ENCODE results near the gene CKS1B. TPM values are rescaled to one million over a fixed set of nuclear protein-coding genes. Genes with fewer than 3 reads are reported as not detected.

CKS1B gene
- total RNA-seq, 1 donor from 2014 or later = 18.5 TPM

DNA sequence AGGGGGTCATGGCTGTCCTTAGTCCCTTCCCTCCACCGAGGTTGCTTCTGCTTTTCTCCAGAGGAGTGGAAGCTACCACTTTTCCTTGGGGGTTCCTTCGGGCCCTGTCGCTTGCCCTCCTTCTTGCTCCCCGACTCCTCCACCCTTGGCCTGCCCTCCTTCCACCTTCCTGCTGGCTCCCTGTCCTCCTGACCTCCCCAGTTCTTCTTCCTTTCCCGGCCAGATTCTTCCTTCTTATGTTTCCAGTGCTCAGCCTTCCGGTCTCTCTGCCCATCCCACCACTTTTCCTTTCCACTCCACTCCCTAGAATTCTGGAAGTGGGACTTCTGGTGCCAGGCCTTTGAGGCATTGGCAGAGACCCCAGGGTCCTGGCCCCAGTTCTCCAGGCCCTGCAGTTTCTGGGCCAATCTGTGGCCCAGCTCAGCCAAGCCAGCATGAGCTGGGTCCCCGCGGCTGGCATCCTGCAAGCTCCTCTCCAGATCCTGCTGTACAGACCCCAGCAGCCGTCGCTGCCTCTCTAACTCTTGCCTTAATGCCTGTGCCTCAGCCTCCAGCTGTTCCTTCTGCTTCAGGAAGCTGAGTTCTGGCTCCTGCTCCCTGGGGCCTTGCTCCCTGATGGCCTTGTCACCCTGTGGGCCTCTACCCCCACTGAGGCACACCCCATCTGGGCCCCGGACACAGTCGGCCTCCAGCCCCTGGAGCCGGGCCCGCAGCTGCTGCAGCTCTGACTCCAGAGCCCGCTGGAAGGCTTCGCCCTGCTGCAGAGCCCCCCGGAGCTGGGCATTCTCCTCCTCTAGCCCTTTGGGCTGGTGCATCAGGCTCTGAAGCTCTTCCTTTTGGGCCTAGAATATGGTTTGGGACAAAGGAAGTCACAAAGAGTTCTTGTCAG, 28.3 kb upstream of the CKS1B start:
- no peak for DNase-seq (ENCODE audit: low spot score)

DNA sequence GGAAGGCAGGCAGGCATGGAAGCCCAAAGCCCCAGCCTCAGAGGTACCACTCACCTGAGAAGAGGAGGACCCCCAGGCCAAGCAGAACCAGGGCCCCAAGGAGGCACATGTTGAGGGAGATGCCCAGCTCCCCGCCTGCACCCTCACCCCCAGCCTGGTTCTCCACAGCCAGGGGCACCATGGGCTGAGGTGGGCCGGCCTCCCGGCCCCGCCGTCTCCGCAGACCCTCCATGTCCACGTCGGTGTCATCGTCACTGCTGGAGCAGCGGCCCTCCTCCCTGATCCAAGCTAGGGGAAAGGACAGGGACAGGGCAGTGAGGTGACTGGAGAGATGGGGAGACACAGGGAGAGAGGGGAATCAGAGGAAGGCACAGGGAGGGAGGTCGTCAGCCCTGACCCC, 26.4 kb upstream of the CKS1B start:
- DNase-seq (ENCODE audit: low spot score) = no peak

DNA sequence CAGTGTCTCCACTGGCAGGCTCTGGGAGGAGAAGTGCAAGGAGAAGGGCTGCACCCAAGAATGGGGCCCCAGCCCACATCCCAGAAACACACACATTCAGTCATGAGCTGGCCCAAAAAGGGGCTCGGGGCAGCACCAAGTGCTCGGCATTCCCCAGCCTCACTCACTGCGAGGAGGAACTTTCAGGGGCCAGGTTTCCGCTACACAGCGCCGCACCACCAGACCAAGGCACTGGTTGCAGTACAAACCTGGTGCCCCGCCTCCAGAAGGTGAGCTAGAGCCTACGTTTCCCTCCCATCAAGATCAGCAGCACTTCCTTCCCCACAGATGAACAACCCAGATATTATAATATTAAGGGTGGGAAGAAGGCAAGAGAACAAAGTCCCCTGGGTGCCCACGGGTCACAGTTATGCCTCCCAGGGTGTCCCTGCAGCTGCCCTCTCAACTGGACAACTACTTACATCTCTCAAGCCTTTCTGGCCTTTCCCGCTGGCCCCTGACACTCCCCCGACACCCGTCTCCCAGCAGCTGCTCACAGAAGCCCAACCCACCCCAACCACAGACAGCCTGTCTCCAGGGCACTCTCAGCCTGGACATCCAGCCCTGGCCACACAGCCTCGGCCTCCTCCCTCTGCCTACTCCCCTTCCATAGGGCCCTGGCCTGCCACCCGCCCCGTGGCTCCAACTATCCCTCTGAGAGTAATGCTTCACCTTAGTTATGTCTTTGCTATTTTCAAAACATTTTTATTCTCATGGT, 22.4 kb upstream of the CKS1B start:
- no peak for DNase-seq (ENCODE audit: low spot score)

- no peak for DNase-seq (ENCODE audit: low spot score)
Observed at GRCh38 chr1:154952664-154953063, 21.8 kb upstream of the CKS1B start.

DNA sequence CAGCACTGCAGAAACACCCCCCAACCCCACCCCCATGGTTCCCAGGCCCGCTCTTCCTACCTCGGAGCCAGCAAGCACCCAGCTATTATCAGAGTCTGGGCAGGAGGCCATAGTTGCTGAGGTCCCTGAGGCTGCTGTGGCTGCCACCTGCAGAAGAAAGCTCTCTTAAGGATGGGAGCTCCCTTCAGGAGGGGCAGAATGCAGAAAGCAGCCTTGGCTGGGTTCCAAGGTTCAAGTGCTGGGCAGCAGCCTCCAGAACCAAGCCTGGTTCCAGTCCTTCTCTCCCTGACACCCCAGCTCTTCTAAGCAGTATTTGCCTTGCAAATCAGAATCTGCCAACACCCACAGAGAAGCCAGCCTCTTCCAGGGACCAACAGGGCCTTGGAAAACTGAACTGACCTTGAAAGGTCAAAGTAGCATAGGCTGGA, 20.9 kb upstream of the CKS1B start:
- DNase-seq (ENCODE audit: low spot score) = no peak

- no peak for DNase-seq (ENCODE audit: low spot score)
Observed at GRCh38 chr1:154954541-154954940, 19.9 kb upstream of the CKS1B start.

DNA sequence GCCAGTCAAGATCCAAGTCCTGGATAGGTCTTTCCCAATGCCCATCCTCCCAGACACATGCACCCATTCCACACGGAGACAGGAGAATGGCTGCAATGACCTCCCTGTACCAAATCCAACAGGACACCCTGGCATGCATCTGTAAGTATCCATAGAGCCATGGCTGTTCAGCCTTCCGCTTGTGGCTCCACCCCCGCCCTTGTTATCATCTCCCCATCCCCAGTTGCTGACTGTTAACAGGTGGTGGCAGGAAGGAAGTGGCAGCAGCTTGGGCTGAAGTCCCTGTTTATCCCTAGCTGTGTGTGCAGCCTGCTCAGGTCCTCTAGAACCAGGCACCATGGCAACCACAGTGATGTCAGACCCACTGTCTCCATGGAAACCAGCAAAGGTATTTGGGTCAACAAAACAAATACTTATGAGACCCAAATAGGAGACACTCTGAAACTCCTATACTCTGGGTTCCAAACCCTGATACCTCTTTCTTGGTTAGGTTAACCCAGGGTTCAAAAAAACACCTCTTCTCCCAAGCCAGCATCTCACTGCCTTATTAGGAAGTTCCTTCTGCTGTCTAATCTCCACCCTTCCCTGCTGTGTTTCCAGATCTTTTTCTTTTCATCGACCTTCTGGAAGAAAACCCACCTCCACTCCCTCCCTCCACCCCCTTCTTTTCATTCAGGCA, 19.3 kb upstream of the CKS1B start:
- DNase-seq (ENCODE audit: low spot score) = peak; percentile 72

DNA sequence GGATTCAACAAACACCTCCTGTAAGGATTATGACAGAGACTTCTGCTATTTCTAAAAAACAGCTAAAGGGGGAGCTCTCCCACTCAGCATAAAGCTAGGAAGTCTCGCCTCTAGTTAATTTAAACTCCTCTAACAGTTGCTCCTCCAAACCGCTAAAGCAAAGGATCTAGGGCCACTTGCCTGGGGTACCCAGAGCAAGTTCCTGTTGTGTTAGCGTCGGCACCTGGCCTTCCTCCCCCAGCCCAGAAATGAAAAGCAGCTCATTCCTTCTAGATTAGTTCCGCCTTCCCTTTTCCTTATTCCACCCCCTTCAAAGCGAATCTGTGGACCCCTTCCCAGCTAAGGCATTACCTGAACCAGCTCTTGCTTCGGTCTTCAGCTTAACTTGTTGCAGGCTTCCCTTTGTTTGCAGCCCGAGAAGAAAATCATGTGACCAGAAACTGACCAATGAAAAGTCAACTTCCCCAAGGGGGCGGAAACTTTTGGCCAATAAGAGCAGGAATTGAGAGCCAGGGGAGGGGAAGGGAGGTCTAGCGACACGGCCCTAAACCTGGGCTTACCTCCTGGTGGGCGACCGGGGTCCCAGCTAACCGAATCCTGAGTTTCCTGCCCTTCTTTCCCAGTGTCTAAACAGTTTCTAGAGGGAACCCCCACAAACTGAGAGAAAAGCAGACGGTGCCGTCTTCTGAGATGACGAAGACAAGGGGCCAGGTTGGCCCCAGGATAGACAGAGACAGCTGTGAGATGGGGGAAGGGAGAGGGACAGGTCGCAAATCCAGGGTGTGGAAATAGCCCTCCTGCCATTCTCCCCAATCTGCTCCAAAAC, 18.6 kb upstream of the CKS1B start, which contains the start of gene PBXIP1:
Gene PBXIP1 (minus strand): TSS at position 382 of the 826 bp plus-strand sequence. CDS start 2,378 bp downstream, outside the sequence.
- peak; percentile 98 for DNase-seq (ENCODE audit: low spot score)

DNA sequence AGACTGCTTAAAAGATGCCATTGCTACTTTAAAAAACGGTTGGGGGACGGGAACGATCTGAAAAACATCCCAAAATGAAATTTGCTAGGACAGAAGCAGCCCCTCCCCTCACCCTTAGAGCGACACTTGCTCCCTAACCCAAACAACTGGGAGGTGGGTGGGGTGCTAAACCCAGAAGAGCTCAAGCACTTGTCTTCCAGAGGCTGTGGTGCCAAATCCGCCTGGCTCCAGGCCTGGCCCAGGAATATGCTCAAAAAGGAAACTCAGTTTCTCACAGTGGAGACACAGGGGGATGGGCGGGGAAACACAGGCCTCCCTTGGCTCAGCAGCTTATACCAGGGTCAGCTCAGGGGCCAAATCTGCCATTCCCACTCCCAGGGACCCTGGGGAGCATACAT, 17.9 kb upstream of the CKS1B start:
- DNase-seq (ENCODE audit: low spot score) = peak; percentile 69

GRCh38 chr1:154957091-154957657, 17.3 kb upstream of the CKS1B start:
- DNase-seq (ENCODE audit: low spot score) = no peak

- DNase-seq (ENCODE audit: low spot score) = no peak
Observed at GRCh38 chr1:154958036-154958435, 16.4 kb upstream of the CKS1B start.

GRCh38 chr1:154958681-154959425, 15.6 kb upstream of the CKS1B start:
- DNase-seq (ENCODE audit: low spot score) = no peak

DNA sequence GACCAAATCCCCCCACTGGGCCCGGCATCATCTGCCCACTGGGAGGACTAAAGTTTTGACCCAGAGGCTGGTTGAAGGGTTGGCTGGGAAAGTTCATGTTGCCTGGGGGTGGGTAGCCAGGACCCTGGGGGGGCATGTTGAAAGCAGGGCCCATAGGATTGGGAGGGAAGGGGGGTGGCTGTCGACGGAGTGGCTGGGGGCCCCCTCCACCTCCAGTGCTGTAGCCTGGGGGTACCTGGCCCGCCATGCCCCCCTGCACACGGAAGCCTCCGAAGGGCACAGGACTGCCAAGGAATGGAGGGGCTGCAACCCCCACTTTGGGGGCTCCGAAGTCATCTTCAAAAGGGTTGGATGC, 15.1 kb upstream of the CKS1B start:
- DNase-seq (ENCODE audit: low spot score) = no peak

DNA sequence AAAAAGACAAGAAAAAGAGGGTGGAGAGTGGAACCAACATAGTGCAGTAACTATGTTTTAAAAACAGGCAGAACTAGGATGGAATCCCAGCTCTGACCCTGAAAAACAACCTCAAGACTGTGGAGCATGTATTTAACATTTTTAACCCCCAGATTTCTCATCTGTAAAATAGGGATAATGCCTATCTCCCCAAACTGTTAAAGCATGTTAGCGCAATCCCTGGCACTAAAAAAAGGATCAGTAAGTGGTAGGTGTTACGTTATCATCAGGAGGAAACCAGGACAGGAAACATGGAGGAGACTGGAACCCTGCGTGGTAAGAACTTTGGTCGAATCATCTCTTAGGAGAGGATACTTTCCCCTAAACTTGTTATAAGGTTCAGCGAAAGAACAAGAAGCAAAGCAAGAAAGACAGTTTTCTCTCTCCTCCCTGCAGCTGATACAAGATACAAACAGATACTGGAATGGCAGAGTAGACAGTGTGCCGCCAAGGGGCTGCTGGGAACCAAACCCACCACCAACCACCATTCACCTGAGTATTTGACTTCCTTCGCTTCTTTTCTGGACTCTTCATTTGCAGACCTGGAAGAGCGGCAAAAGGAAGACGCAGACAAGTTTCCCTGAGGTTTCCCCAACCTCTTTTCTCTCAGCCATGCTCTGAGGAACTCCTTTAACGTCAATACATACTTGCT, 13.9 kb upstream of the CKS1B start:
- no peak for DNase-seq (ENCODE audit: low spot score)

DNA sequence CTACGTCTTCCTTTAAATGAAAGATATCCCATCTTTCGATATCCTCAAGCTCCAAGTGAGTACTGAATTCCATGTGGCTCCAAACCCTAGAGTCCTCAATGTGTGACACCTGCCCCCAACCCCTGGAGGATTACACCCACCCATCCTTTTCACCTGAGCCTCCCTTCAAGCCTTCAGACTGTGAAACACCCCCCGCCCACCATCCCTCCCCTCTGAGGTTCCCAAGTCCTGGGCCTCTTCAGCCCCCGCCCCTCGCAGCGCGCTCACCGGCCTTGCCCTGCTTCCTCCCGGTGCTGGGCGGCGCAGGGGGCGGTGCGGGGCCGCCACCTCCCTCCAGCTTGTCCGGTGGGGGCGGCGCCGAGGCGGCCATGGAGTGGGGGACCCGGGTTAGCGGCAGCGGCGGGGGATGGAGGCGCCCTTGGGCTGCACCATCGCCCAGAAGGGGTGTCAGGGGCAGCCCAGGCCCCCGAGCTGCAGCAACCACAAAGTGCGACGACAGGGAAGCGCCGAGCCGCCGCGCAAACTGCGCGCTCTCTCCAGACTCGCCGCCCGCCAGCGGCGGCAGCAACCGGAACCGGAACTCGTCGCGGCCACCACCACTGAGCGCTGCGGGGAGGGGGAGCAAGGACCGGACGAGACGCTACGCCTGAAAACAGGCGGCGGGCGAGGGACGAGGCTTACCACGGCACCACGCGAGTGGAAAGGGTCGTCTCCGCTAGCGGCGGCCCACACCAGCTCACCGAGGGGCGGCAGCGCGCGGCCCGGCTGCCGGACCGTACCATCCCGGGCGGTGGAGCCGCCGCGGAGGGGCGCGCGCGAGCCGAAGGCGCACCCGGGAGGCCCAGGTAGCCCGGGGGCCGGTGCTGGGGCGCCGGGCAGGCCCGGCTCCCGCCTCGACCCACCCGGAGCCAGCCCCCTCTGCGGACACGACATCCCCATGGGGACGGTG, 13.0 kb upstream of the CKS1B start, which contains the start of gene PYGO2:
Gene PYGO2 (minus strand): TSS at position 576 of the 949 bp plus-strand sequence. CDS start 206 bp downstream, at position 370.
- DNase-seq (ENCODE audit: low spot score) = peak; percentile 89

GRCh38 chr1:154962156-154962749, 12.2 kb upstream of the CKS1B start:
- peak; percentile 45 for DNase-seq (ENCODE audit: low spot score)

- DNase-seq (ENCODE audit: low spot score) = no peak
Observed at GRCh38 chr1:154962795-154963330, 11.6 kb upstream of the CKS1B start.

DNA sequence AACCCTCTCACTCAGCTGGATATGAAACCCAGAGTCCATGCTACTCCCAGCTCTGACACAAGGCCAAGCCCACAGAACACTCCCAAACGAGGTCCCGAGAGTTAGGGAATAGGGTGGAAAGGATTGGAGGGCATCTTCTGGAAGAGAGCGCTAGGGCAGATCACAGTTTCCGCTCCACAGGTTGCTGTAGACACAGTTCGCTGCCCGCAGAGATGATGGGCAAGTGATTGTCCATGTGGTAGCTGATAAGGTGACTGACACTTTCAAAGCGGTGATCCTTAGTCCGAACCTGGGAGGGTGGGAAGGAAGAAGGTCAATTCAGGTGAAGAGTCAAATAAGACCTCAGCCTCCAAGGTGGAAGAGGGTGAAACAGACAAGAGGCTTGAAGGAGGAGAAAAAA, 10.8 kb upstream of the CKS1B start:
- DNase-seq (ENCODE audit: low spot score) = no peak
